ENCODE measurements around the gene ZNF280A. TPM values are rescaled to one million over a fixed set of nuclear protein-coding genes. Genes with fewer than 3 reads are reported as not detected.
"Not testable (repeated sequence)": the region's sequence is repeated elsewhere in the genome, so short reads cannot be mapped to it uniquely, and the experiment has no call there.

ZNF280A gene
- polyA plus RNA-seq, 3 donors = not detected

DNA sequence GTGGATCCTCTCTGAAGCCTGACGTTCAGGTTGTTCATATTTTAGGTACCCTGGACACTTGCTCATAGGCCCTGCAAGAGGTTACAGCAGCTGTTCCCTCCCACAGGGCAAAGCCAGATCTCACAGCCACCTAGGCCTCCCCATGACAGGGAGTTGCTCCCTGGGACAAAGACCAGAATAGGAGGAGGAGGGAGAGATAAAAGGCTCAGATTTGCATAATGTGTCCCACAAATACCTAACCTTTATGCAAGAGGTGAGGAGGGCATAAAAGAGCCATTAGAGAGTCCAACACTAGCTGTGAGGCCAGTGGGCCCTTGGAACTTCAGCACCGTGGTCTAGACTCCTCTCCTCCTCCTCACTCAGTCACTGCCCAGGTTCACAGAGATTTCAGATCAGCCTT, 45.3 kb downstream of the ZNF280A start:
- Mint-ChIP-seq H3K9me3 (peaks cover 2 to 7% (median 3%) of the 10 kb centered on the region in 7 donors), H3K36me3 (no peaks in the 10 kb centered on the region), H3K27me3 (ENCODE audit: low read depth in 3 of 3) (peaks cover 0 to 7% (median 2%) of the 10 kb centered on the region in 3 donors), H3K4me1 (peaks cover 3% of the 10 kb centered on the region), H3K27ac (no peak overlapping the region), H3K4me3 (no peak overlapping the region)
- H3K9ac ChIP-seq (ENCODE audit: insufficient read depth, low read length, poor library complexity, severe bottlenecking) = no peak overlapping the region
- H3K79me2 ChIP-seq (ENCODE audit: insufficient read depth, low read length) = no peaks in the 10 kb centered on the region
- no peak overlapping the region for H3K4me2 ChIP-seq (replicated peaks; ENCODE audit: extremely low read depth, low read length, poor library complexity, severe bottlenecking)
- H3K9me3 ChIP-seq (replicated peaks in 1 of 2; ENCODE audit: control insufficient read depth in 1 of 2, insufficient read depth in 1 of 2, low read length in 2 of 2) = peaks cover 4% of the 10 kb centered on the region in 2 donors
- no peak overlapping the region for H3K4me3 ChIP-seq (replicated peaks in 1 of 3; ENCODE audit: low read depth in 2 of 3, low read length in 3 of 3)
- no peaks in the 10 kb centered on the region for H3K4me1 ChIP-seq (ENCODE audit: control insufficient read depth in 1 of 2, insufficient read depth in 2 of 2, low read length in 2 of 2)
- no peaks in the 10 kb centered on the region for H3K36me3 ChIP-seq (replicated peaks in 1 of 2; ENCODE audit: control insufficient read depth in 1 of 2, insufficient read depth in 2 of 2, low read length in 2 of 2)
- TF ChIP-seq, protein P1, sequence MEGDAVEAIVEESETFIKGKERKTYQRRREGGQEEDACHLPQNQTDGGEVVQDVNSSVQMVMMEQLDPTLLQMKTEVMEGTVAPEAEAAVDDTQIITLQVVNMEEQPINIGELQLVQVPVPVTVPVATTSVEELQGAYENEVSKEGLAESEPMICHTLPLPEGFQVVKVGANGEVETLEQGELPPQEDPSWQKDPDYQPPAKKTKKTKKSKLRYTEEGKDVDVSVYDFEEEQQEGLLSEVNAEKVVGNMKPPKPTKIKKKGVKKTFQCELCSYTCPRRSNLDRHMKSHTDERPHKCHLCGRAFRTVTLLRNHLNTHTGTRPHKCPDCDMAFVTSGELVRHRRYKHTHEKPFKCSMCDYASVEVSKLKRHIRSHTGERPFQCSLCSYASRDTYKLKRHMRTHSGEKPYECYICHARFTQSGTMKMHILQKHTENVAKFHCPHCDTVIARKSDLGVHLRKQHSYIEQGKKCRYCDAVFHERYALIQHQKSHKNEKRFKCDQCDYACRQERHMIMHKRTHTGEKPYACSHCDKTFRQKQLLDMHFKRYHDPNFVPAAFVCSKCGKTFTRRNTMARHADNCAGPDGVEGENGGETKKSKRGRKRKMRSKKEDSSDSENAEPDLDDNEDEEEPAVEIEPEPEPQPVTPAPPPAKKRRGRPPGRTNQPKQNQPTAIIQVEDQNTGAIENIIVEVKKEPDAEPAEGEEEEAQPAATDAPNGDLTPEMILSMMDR (IDR thresholded peaks at IDR 0.05) = no peak
- no peak overlapping the region for H2AFZ ChIP-seq (ENCODE audit: insufficient read depth, low read depth, low read length, poor library complexity, severe bottlenecking)
- intact Hi-C loops (cut with micrococcal nuclease) = no loop called here
- WGBS (ENCODE audit: insufficient coverage) = no CpG with 5 or more reads among the region's 2 CpGs
- no peaks in the 10 kb centered on the region for H3K27me3 ChIP-seq (ENCODE audit: control insufficient read depth in 2 of 2, insufficient read depth in 2 of 2, low read length in 2 of 2)
- no peaks in the 10 kb centered on the region for H4K20me1 ChIP-seq (ENCODE audit: insufficient read depth, low read length)
- no peak for DNase-seq
- H3K27ac ChIP-seq (ENCODE audit: low read depth in 1 of 2, low read length in 2 of 2) = no peak overlapping the region

DNA sequence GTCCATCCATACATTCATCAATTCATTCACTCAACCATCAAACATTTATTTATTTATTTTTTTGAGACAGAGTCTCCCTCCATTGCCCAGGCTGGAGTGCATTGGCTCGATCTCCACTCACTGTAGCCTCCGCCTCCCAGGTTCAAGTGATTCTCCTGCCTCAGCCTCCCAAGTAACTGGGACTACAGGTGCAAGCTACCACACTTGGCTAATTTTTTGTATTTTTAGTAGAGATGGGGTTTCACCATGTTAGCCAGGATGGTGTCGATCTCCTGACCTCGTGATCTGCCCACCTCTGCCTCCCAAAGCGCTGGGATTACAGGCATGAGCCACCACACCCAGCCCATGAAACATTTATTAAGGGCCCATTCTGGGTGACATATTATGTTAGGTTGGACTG, 49.0 kb downstream of the ZNF280A start:
- H3K27ac ChIP-seq (ENCODE audit: low read depth in 1 of 2, low read length in 2 of 2); H3K4me3 ChIP-seq (replicated peaks in 1 of 3; ENCODE audit: low read depth in 2 of 3, low read length in 3 of 3); H4K20me1 ChIP-seq (ENCODE audit: insufficient read depth, low read length); DNase-seq; intact Hi-C loops (cut with micrococcal nuclease); H3K4me1 Mint-ChIP-seq; H2AFZ ChIP-seq (ENCODE audit: insufficient read depth, low read depth, low read length, poor library complexity, severe bottlenecking); H3K79me2 ChIP-seq (ENCODE audit: insufficient read depth, low read length); H3K27me3 ChIP-seq (ENCODE audit: control insufficient read depth in 2 of 2, insufficient read depth in 2 of 2, low read length in 2 of 2); H3K4me2 ChIP-seq (replicated peaks; ENCODE audit: extremely low read depth, low read length, poor library complexity, severe bottlenecking); H3K4me3 Mint-ChIP-seq; H3K4me1 ChIP-seq (ENCODE audit: control insufficient read depth in 1 of 2, insufficient read depth in 2 of 2, low read length in 2 of 2); H3K36me3 ChIP-seq (replicated peaks in 1 of 2; ENCODE audit: control insufficient read depth in 1 of 2, insufficient read depth in 2 of 2, low read length in 2 of 2); H3K36me3 Mint-ChIP-seq; H3K27ac Mint-ChIP-seq; H3K9ac ChIP-seq (ENCODE audit: insufficient read depth, low read length, poor library complexity, severe bottlenecking): not testable (repeated sequence)
- no CpG with 5 or more reads among the region's 5 CpGs for WGBS (ENCODE audit: insufficient coverage)
- Mint-ChIP-seq H3K27me3 (ENCODE audit: low read depth in 3 of 3) (peaks cover 1 to 13% (median 4%) of the 10 kb centered on the region in 3 donors), H3K9me3 (peaks cover 11 to 27% (median 21%) of the 10 kb centered on the region in 7 donors)
- H3K9me3 ChIP-seq (replicated peaks in 1 of 2; ENCODE audit: control insufficient read depth in 1 of 2, insufficient read depth in 1 of 2, low read length in 2 of 2) = peaks cover 10 to 15% of the 10 kb centered on the region in 2 donors

Measured in CD14-positive monocyte (primary cell).